ENCODE results near the gene SLC31A2.

The SLC31A2 gene

GRCh38 chr9:113187929-113188595 is 37.3 kb downstream of the SLC31A2 start:
- no peak for DNase-seq

GRCh38 chr9:113192455-113192854 is 41.6 kb downstream of the SLC31A2 start:
- peak in 1 of 2 experiments; percentile 7 for DNase-seq

- DNase-seq: no peak
Observed at GRCh38 chr9:113199683-113200329, 49.0 kb downstream of the SLC31A2 start.

- DNase-seq: no peak
Observed at GRCh38 chr9:113205432-113205831, 54.6 kb downstream of the SLC31A2 start.

GRCh38 chr9:113205861-113206260 is 55.1 kb downstream of the SLC31A2 start:
- no peak for DNase-seq

- no peak for DNase-seq
Observed at GRCh38 chr9:113210815-113211214, 60.0 kb downstream of the SLC31A2 start.
